Trophoblast cell (in vitro differentiated cells and primary cell): ENCODE results near the gene RIC8B.

Experiments
- DNase-seq, 2 donors: peaks; one replicate each; pipeline ENCODE4 v3.0.0-alpha.2; 2016
- H2AFZ ChIP-seq: 2 replicates; pipeline ENCODE4 v1.6.1; 2013; ENCODE audit warnings: low read length, moderate library complexity, mild to moderate bottlenecking; ENCODE audit not compliant: insufficient read depth, poor library complexity
- H2AK5ac ChIP-seq: 2 replicates; pipeline ENCODE4 v1.6.1; 2013; ENCODE audit warnings: mild to moderate bottlenecking, low read length
- H2BK120ac ChIP-seq: 2 replicates; pipeline ENCODE4 v1.6.1; 2013; ENCODE audit warnings: low read length, mild to moderate bottlenecking, moderate library complexity; ENCODE audit not compliant: insufficient read depth, poor library complexity
- H2BK12ac ChIP-seq: 2 replicates; pipeline ENCODE4 v1.6.1; 2013; ENCODE audit warnings: mild to moderate bottlenecking, low read length, moderate library complexity
- H2BK5ac ChIP-seq: 2 replicates; pipeline ENCODE4 v1.6.1; 2013; ENCODE audit warnings: low read length, low read depth, moderate library complexity, mild to moderate bottlenecking; ENCODE audit not compliant: poor library complexity
- H3K14ac ChIP-seq: 2 replicates; pipeline ENCODE4 v1.6.1; 2013; ENCODE audit warnings: mild to moderate bottlenecking, low read length
- H3K18ac ChIP-seq: 2 replicates; pipeline ENCODE4 v1.6.1; 2013; ENCODE audit warnings: mild to moderate bottlenecking, low read length
- H3K23ac ChIP-seq: 2 replicates; pipeline ENCODE4 v1.6.1; 2013; ENCODE audit warnings: low read length
- H3K27ac ChIP-seq: 2 replicates; pipeline ENCODE4 v1.5.1; 2013; ENCODE audit warnings: low read depth, mild to moderate bottlenecking, inconsistent platforms, low read length, moderate library complexity
- H3K27me3 ChIP-seq: 2 replicates; pipeline ENCODE4 v1.6.1; 2013; ENCODE audit warnings: inconsistent platforms, mild to moderate bottlenecking, low read length, moderate library complexity; ENCODE audit not compliant: insufficient read depth
- H3K36me3 ChIP-seq, 2 experiments: 1 replicate in 1 of 2; 2 replicates in 1 of 2; pipeline ENCODE4 v1.6.1; 2013; ENCODE audit warnings: low read length in 2 of 2, mild to moderate bottlenecking in 2 of 2, moderate library complexity in 1 of 2; ENCODE audit not compliant: insufficient read depth in 2 of 2, control insufficient read depth in 1 of 2
- H3K4ac ChIP-seq: 2 replicates; pipeline ENCODE4 v1.6.1; 2013; ENCODE audit warnings: low read depth, mild to moderate bottlenecking, low read length, moderate library complexity
- H3K4me1 ChIP-seq, 2 experiments: 1 replicate in 1 of 2; 2 replicates in 1 of 2; pipeline ENCODE4 v1.6.1; 2013; ENCODE audit warnings: low read length in 2 of 2, mild to moderate bottlenecking in 2 of 2, moderate library complexity in 1 of 2; ENCODE audit not compliant: insufficient read depth in 2 of 2, control insufficient read depth in 1 of 2
- H3K4me2 ChIP-seq: 2 replicates; pipeline ENCODE4 v1.6.1; 2013; ENCODE audit warnings: inconsistent platforms, mild to moderate bottlenecking, low read length, moderate library complexity
- H3K4me3 ChIP-seq: 2 replicates; pipeline ENCODE4 v1.5.1; 2013; ENCODE audit warnings: mild to moderate bottlenecking, low read depth, low read length, inconsistent platforms
- H3K79me1 ChIP-seq: one replicate; pipeline ENCODE4 v1.6.1; 2013; ENCODE audit warnings: low read length
- H3K79me2 ChIP-seq: 2 replicates; pipeline ENCODE4 v1.6.1; 2013; ENCODE audit warnings: low read length, mild to moderate bottlenecking; ENCODE audit not compliant: control insufficient read depth, insufficient read depth, poor library complexity
- H3K9ac ChIP-seq: 2 replicates; pipeline ENCODE4 v1.6.1; 2013; ENCODE audit warnings: mild to moderate bottlenecking, low read length
- H3K9me3 ChIP-seq: 2 replicates; pipeline ENCODE4 v1.6.1; 2013; ENCODE audit warnings: low read depth, mild to moderate bottlenecking, control low read depth, inconsistent platforms, low read length; ENCODE audit not compliant: insufficient read depth
- H4K12ac ChIP-seq: 2 replicates; pipeline ENCODE4 v1.6.1; 2013; ENCODE audit warnings: low read depth, mild to moderate bottlenecking, low read length, moderate library complexity
- H4K8ac ChIP-seq: 2 replicates; pipeline ENCODE4 v1.6.1; 2013; ENCODE audit warnings: low read depth, mild to moderate bottlenecking, low read length, moderate library complexity
- H4K91ac ChIP-seq: one replicate; pipeline ENCODE4 v1.6.1; 2013; ENCODE audit warnings: low read depth, mild to moderate bottlenecking, low read length, moderate library complexity
- WGBS: extraction: QIAGEN DNeasy Blood & Tissue Kit; methylation state at CpG from one replicate; pipeline ENCODE4 v1.1.7; 2013; ENCODE audit warnings: missing lambda C conversion rate; ENCODE audit not compliant: insufficient read length, insufficient coverage; ENCODE audit errors: extremely low coverage; 5-methylcytosine and 5-hydroxymethylcytosine counted together

RIC8B gene

GRCh38 chr12:106732890-106733289 is 41.6 kb upstream of the RIC8B start:
- H4K8ac ChIP-seq, result no peak overlapping the region
- no peak overlapping the region for H2AFZ ChIP-seq
- H2BK120ac ChIP-seq, result no peak overlapping the region
- H2BK12ac ChIP-seq, result no peak overlapping the region
- H2AK5ac ChIP-seq, result no peak overlapping the region
- H4K91ac ChIP-seq, result no peak overlapping the region
- no peak for DNase-seq
- no peak overlapping the region for H3K18ac ChIP-seq
- no peaks in the 10 kb centered on the region for H3K79me1 ChIP-seq
- no peaks in the 10 kb centered on the region for H3K27me3 ChIP-seq
- no peak overlapping the region for H3K14ac ChIP-seq
- no peak overlapping the region for H3K27ac ChIP-seq
- H3K4me1 ChIP-seq, result no peaks in the 10 kb centered on the region
- no peak overlapping the region for H2BK5ac ChIP-seq
- no peak overlapping the region for H3K4me2 ChIP-seq
- H3K9me3 ChIP-seq, result no peaks in the 10 kb centered on the region
- H3K4ac ChIP-seq, result no peak overlapping the region
- H4K12ac ChIP-seq, result no peak overlapping the region
- H3K79me2 ChIP-seq, result no peaks in the 10 kb centered on the region
- H3K4me3 ChIP-seq, result no peak overlapping the region
- no CpG with 5 or more reads among the region's 5 CpGs for WGBS
- H3K23ac ChIP-seq, result no peak overlapping the region
- no peak overlapping the region for H3K9ac ChIP-seq
- no peaks in the 10 kb centered on the region for H3K36me3 ChIP-seq

- H3K79me1 ChIP-seq, result no peaks in the 10 kb centered on the region
- H3K9me3 ChIP-seq, result no peaks in the 10 kb centered on the region
- no peak overlapping the region for H2BK12ac ChIP-seq
- H3K9ac ChIP-seq, result no peak overlapping the region
- DNase-seq, result no peak
- H2BK120ac ChIP-seq, result no peak overlapping the region
- no peaks in the 10 kb centered on the region for H3K36me3 ChIP-seq
- no peaks in the 10 kb centered on the region for H3K27me3 ChIP-seq
- H2AK5ac ChIP-seq, result no peak overlapping the region
- no peak overlapping the region for H4K8ac ChIP-seq
- no peaks in the 10 kb centered on the region for H3K4me1 ChIP-seq
- no peak overlapping the region for H3K4me2 ChIP-seq
- no peak overlapping the region for H3K4me3 ChIP-seq
- H2BK5ac ChIP-seq, result no peak overlapping the region
- H3K27ac ChIP-seq, result no peak overlapping the region
- H4K12ac ChIP-seq, result no peak overlapping the region
- no peak overlapping the region for H4K91ac ChIP-seq
- no CpG with 5 or more reads among the region's 4 CpGs for WGBS
- H3K23ac ChIP-seq, result no peak overlapping the region
- H3K14ac ChIP-seq, result no peak overlapping the region
- no peaks in the 10 kb centered on the region for H3K79me2 ChIP-seq
- H3K18ac ChIP-seq, result no peak overlapping the region
- H2AFZ ChIP-seq, result no peak overlapping the region
- H3K4ac ChIP-seq, result no peak overlapping the region
Measured at GRCh38 chr12:106733660-106734059, 40.8 kb upstream of the RIC8B start.

GRCh38 chr12:106736051-106736957 is 38.2 kb upstream of the RIC8B start:
- no peaks in the 10 kb centered on the region for H3K4me1 ChIP-seq
- H2BK5ac ChIP-seq, result no peak overlapping the region
- peak; percentile 79 to 80 for DNase-seq
- no peak overlapping the region for H2BK12ac ChIP-seq
- no peaks in the 10 kb centered on the region for H3K36me3 ChIP-seq
- no peak overlapping the region for H3K18ac ChIP-seq
- no peak overlapping the region for H2AFZ ChIP-seq
- no peak overlapping the region for H3K23ac ChIP-seq
- no CpG with 5 or more reads among the region's 9 CpGs for WGBS
- H3K9ac ChIP-seq, result no peak overlapping the region
- H4K91ac ChIP-seq, result no peak overlapping the region
- H4K8ac ChIP-seq, result no peak overlapping the region
- H3K4ac ChIP-seq, result no peak overlapping the region
- no peak overlapping the region for H3K14ac ChIP-seq
- H4K12ac ChIP-seq, result no peak overlapping the region
- no peaks in the 10 kb centered on the region for H3K9me3 ChIP-seq
- H3K4me2 ChIP-seq, result no peak overlapping the region
- H2AK5ac ChIP-seq, result no peak overlapping the region
- H3K27ac ChIP-seq, result no peak overlapping the region
- no peaks in the 10 kb centered on the region for H3K27me3 ChIP-seq
- no peaks in the 10 kb centered on the region for H3K79me1 ChIP-seq
- no peak overlapping the region for H2BK120ac ChIP-seq
- no peaks in the 10 kb centered on the region for H3K79me2 ChIP-seq
- no peak overlapping the region for H3K4me3 ChIP-seq

GRCh38 chr12:106739318-106739717 is 35.2 kb upstream of the RIC8B start:
- Histone ChIP-seq H3K9ac (no peak overlapping the region), H3K14ac (no peak overlapping the region), H3K23ac (no peak overlapping the region), H3K4ac (no peak overlapping the region), H3K27me3 (no peaks in the 10 kb centered on the region), H3K27ac (no peak overlapping the region), H2BK5ac (no peak overlapping the region), H3K9me3 (no peaks in the 10 kb centered on the region), H3K79me2 (no peaks in the 10 kb centered on the region), H3K4me2 (no peak overlapping the region), H3K4me3 (no peak overlapping the region), H3K4me1 (no peaks in the 10 kb centered on the region), H4K91ac (no peak overlapping the region), H4K12ac (no peak overlapping the region), H3K79me1 (no peaks in the 10 kb centered on the region), H4K8ac (no peak overlapping the region), H2BK120ac (no peak overlapping the region), H2AK5ac (no peak overlapping the region), H2AFZ (no peak overlapping the region), H3K18ac (no peak overlapping the region), H2BK12ac (no peak overlapping the region), H3K36me3 (no peaks in the 10 kb centered on the region)
- no CpG with 5 or more reads among the region's 4 CpGs for WGBS
- peak in 1 of 2 donors; percentile 58 for DNase-seq
